Neural progenitor cell (in vitro differentiated cells): ENCODE data around the gene SELENOM. TPM values are rescaled to one million over a fixed set of nuclear protein-coding genes. Genes with fewer than 3 reads are reported as not detected.
A peak's percentile ranks its signal among the peaks of the same experiment; 100 is the strongest.

ENCODE experiments used
- DNase-seq: peaks from one replicate; pipeline ENCODE4 v3.0.0-alpha.2; 2016; ENCODE audit warnings: low spot score
- H2AFZ ChIP-seq: fragments of 200-600 bp; sonication (generic); replicated peaks from 2 replicates; pipeline ENCODE4 v1.6.1; 2016; ENCODE audit warnings: antibody characterized with exemption
- H3F3A ChIP-seq: fragments of 200-600 bp; sonication (generic); 2 replicates; pipeline ENCODE4 v1.6.1; 2016; ENCODE audit warnings: antibody characterized with exemption, low read depth
- H3K27ac ChIP-seq: fragments of 200-600 bp; sonication (generic); 2 replicates; pipeline ENCODE4 v1.5.1; 2016; ENCODE audit warnings: mild to moderate bottlenecking
- H3K27me3 ChIP-seq: fragments of 200-600 bp; sonication (generic); 2 replicates; pipeline ENCODE4 v1.6.1; 2016; ENCODE audit warnings: mild to moderate bottlenecking, moderate library complexity
- H3K36me3 ChIP-seq: fragments of 200-600 bp; sonication (generic); 2 replicates; pipeline ENCODE4 v1.5.1; 2016
- H3K4me1 ChIP-seq: fragments of 200-600 bp; sonication (generic); 2 replicates; pipeline ENCODE4 v1.6.1; 2016; ENCODE audit warnings: mixed run types
- H3K4me2 ChIP-seq: fragments of 200-600 bp; sonication (generic); 2 replicates; pipeline ENCODE4 v1.6.1; 2016
- H3K4me3 ChIP-seq: fragments of 200-600 bp; sonication (generic); 2 replicates; pipeline ENCODE4 v1.5.1; 2016
- H3K79me2 ChIP-seq: fragments of 200-600 bp; sonication (generic); 2 replicates; pipeline ENCODE4 v1.6.1; 2016; ENCODE audit warnings: low read depth
- H3K9ac ChIP-seq: fragments of 200-600 bp; sonication (generic); 2 replicates; pipeline ENCODE4 v1.6.1; 2016
- H3K9me3 ChIP-seq: fragments of 200-600 bp; sonication (generic); 2 replicates; pipeline ENCODE4 v1.5.1; 2016; ENCODE audit warnings: low read depth
- H4K20me1 ChIP-seq: fragments of 200-600 bp; sonication (generic); 2 replicates; pipeline ENCODE4 v1.6.1; 2016; ENCODE audit warnings: low read depth
- H3K27ac Mint-ChIP-seq: 3 replicates; pipeline ENCODE4 v1.8.0; 2021; ENCODE audit warnings: mixed read lengths
- H3K27me3 Mint-ChIP-seq: 2 replicates; pipeline ENCODE4 v1.8.0; 2022; ENCODE audit warnings: low read depth, mild to moderate bottlenecking, inconsistent platforms, moderate library complexity, mixed read lengths; ENCODE audit not compliant: insufficient read depth
- H3K36me3 Mint-ChIP-seq: 3 replicates; pipeline ENCODE4 v1.8.0; 2021; ENCODE audit warnings: mixed read lengths
- H3K4me1 Mint-ChIP-seq: 3 replicates; pipeline ENCODE4 v1.8.0; 2021; ENCODE audit warnings: mixed read lengths
- H3K4me3 Mint-ChIP-seq: 3 replicates; pipeline ENCODE4 v1.8.0; 2021; ENCODE audit warnings: mild to moderate bottlenecking, moderate library complexity, mixed read lengths
- H3K9me3 Mint-ChIP-seq: 3 replicates; pipeline ENCODE4 v1.8.0; 2020; ENCODE audit warnings: mixed read lengths
- CTCF ChIP-seq: fragments of 200-600 bp; sonication (generic); IDR thresholded peaks from 2 replicates; pipeline ENCODE4 v1.5.1; 2017; ENCODE audit warnings: antibody characterized with exemption, mild to moderate bottlenecking
- EZH2 ChIP-seq: fragments of 200-600 bp; sonication (generic); IDR thresholded peaks from 2 replicates; pipeline ENCODE4 v1.6.1; 2017; ENCODE audit warnings: antibody characterized with exemption, mild to moderate bottlenecking, moderate library complexity
- EZH2phosphoT487 ChIP-seq: fragments of 200-600 bp; sonication (generic); IDR thresholded peaks from 2 replicates; pipeline ENCODE4 v1.6.1; 2017; ENCODE audit warnings: antibody characterized with exemption
- total RNA-seq: library from RNA; depleted of rRNA; stranded (reverse); fragments of >200 nt; gene quantifications from 2 replicates; pipeline ENCODE4 v1.2.3, GENCODE V29; 2015; ENCODE audit warnings: low replicate concordance

The SELENOM gene
- total RNA-seq, 1 donor from 2014 or later: 7.4 TPM

GRCh38 chr22:31151872-31152271, 44.5 kb upstream of the SELENOM start:
- Mint-ChIP-seq H3K27ac (no peak overlapping the region), H3K27me3 (peaks cover 9% of the 10 kb centered on the region), H3K4me3 (no peak overlapping the region), H3K4me1 (no peaks in the 10 kb centered on the region), H3K36me3 (no peaks in the 10 kb centered on the region), H3K9me3 (peaks cover 9% of the 10 kb centered on the region)
- H3K4me3 ChIP-seq: no peak overlapping the region
- H3K36me3 ChIP-seq: no peaks in the 10 kb centered on the region
- TF ChIP-seq CTCF (no peak), EZH2 (no peak), EZH2phosphoT487 (no peak)
- H3K9me3 ChIP-seq: peaks cover under 1% of the 10 kb centered on the region
- no peaks in the 10 kb centered on the region for H3F3A ChIP-seq
- no peak overlapping the region for H3K4me2 ChIP-seq
- no peaks in the 10 kb centered on the region for H4K20me1 ChIP-seq
- H3K27me3 ChIP-seq: peaks cover 31% of the 10 kb centered on the region
- no peak overlapping the region for H3K9ac ChIP-seq
- H3K79me2 ChIP-seq: no peaks in the 10 kb centered on the region
- no peak overlapping the region for H3K27ac ChIP-seq
- H2AFZ ChIP-seq: no peak overlapping the region
- no peaks in the 10 kb centered on the region for H3K4me1 ChIP-seq
- no peak for DNase-seq

- H3K4me1 ChIP-seq: no peaks in the 10 kb centered on the region
- H3K36me3 ChIP-seq: no peaks in the 10 kb centered on the region
- Mint-ChIP-seq H3K27ac (no peak overlapping the region), H3K27me3 (peaks cover 9% of the 10 kb centered on the region), H3K9me3 (peaks cover 13% of the 10 kb centered on the region), H3K4me1 (no peaks in the 10 kb centered on the region), H3K36me3 (no peaks in the 10 kb centered on the region), H3K4me3 (no peak overlapping the region)
- no peaks in the 10 kb centered on the region for H3F3A ChIP-seq
- no peak overlapping the region for H3K4me3 ChIP-seq
- TF ChIP-seq CTCF (peak; percentile 44), EZH2 (no peak)
- peaks cover 6% of the 10 kb centered on the region for H3K9me3 ChIP-seq
- DNase-seq: no peak
- H3K79me2 ChIP-seq: no peaks in the 10 kb centered on the region
- no peak overlapping the region for H3K9ac ChIP-seq
- H3K27me3 ChIP-seq: peaks cover 18% of the 10 kb centered on the region
- no peak overlapping the region for H2AFZ ChIP-seq
- no peak overlapping the region for H3K4me2 ChIP-seq
- H4K20me1 ChIP-seq: no peaks in the 10 kb centered on the region
- H3K27ac ChIP-seq: no peak overlapping the region
These were observed 43.2 kb upstream of the SELENOM start for GRCh38 chr22:31150615-31151014.

- H3K27me3 ChIP-seq: peaks cover 10% of the 10 kb centered on the region
- H4K20me1 ChIP-seq: no peaks in the 10 kb centered on the region
- no peak for TF ChIP-seq EZH2
- TF ChIP-seq CTCF: peak; percentile 79
- H3K9me3 ChIP-seq: peaks cover 6% of the 10 kb centered on the region
- Mint-ChIP-seq H3K9me3 (peaks cover 19% of the 10 kb centered on the region), H3K27ac (no peak overlapping the region), H3K4me3 (no peak overlapping the region), H3K36me3 (no peaks in the 10 kb centered on the region), H3K4me1 (no peaks in the 10 kb centered on the region), H3K27me3 (peaks cover 9% of the 10 kb centered on the region)
- H3F3A ChIP-seq: no peaks in the 10 kb centered on the region
- H3K4me1 ChIP-seq: no peaks in the 10 kb centered on the region
- no peaks in the 10 kb centered on the region for H3K36me3 ChIP-seq
- no peak overlapping the region for H3K27ac ChIP-seq
- H2AFZ ChIP-seq: peak overlapping the region; percentile 72
- DNase-seq: peak; percentile 83
- H3K9ac ChIP-seq: no peak overlapping the region
- H3K79me2 ChIP-seq: no peaks in the 10 kb centered on the region
- H3K4me2 ChIP-seq: no peak overlapping the region
- no peak overlapping the region for H3K4me3 ChIP-seq
These were observed 41.7 kb upstream of the SELENOM start for GRCh38 chr22:31148953-31149627.
